ENCODE data around the gene MAPRE2. TPM values are rescaled to one million over a fixed set of nuclear protein-coding genes. Genes with fewer than 3 reads are reported as not detected.

The MAPRE2 gene
- total RNA-seq, 4 donors from 2014 or later = 22.9 to 39.2 (median 35.8) TPM

DNA sequence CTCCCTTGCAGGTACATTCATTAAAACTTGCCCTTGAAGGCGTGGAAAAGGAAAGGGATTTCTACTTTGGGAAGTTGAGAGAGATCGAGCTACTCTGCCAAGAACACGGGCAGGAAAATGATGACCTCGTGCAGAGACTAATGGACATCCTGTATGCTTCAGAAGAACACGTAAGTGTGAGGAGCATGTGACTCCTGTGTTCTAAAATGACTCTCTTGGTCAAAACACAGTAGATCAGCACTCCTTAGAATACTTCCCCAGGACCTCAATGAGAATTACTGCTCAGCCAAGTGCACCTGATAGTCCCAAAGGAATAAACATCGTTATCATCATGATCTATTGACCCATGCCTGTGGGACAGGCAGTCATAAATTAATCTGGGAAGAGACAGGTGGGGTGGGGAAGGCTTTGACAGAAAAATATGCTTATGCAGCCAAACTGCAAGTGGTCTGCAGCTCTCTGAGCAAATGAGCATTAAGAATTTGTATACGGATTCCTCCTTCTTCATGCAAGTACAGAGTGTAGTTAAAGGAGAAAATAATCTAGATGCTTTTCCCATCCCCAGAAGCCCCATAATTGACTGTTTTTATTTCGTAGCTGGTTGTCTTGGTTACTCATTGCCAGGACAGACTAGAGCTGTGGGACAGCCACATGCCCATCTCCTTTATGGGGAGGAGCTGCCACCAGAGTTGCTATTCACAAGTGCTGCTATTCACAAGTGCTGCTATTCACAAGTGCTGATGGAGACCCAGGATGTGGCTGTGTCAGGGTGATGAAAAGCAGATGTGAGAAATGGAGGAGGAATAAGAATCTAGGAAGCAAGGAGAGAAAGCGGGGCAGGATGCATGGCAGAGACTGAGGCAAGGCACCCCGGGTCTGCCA is 91.0 kb downstream of the MAPRE2 start:
- TF ChIP-seq POLR2AphosphoS5 (IDR thresholded peaks at IDR 0.05) = no peak
- no peak for TF ChIP-seq EP300 (IDR thresholded peaks at IDR 0.05)
- no peak for TF ChIP-seq CTCF (IDR thresholded peaks at IDR 0.05)
- TF ChIP-seq POLR2A (IDR thresholded peaks at IDR 0.05) = no peak
- peaks cover 0 to 19% (median 0%) of the 10 kb centered on the region in 3 donors for H3K4me1 ChIP-seq
- H3K27ac ChIP-seq = peak overlapping the region in 2 of 4 donors; percentile 20 to 34
- WGBS, 2 donors (ENCODE audit: low coverage in 1 of 2) = 62 to 78% methylated on average over 4 to 10 of the region's 10 CpGs
- H3K36me3 ChIP-seq = peaks cover 0 to 91% of the 10 kb centered on the region in 2 donors
- H3K4me3 ChIP-seq = no peak overlapping the region
- H3K9me3 ChIP-seq = no peaks in the 10 kb centered on the region
- ATAC-seq = no peak
- H3K27me3 ChIP-seq = no peaks in the 10 kb centered on the region

DNA sequence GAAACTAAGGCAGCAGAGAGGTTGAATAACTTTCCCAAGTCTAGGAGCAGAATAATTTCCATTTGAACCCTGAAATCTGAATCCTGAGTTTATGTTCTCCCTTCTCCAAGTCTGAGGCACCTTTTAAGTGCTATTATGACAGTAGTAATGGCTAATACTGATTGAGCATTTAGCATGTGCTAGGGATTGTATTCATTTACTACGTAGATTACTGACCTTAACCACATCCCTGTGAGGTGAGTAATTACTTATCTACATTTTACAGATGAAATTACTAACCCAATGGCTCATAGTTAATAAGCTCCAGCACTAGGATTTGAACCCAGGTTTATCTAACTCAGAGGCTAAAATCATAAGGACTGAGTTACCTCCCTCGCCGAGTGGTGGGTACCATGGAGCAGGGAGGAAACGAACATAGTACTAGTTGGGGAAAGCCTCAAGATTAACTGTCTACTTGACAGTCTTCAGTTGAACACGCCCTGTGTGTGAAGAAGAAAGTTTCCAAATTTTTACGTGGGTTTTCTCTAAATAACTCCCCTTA is 93.0 kb downstream of the MAPRE2 start:
- no peak for ATAC-seq
- H3K27me3 ChIP-seq = no peaks in the 10 kb centered on the region
- H3K27ac ChIP-seq = no peak overlapping the region
- H3K4me1 ChIP-seq = peaks cover 0 to 19% (median 0%) of the 10 kb centered on the region in 3 donors
- no peak for TF ChIP-seq POLR2AphosphoS5 (IDR thresholded peaks at IDR 0.05)
- no peak for TF ChIP-seq EP300 (IDR thresholded peaks at IDR 0.05)
- TF ChIP-seq POLR2A (IDR thresholded peaks at IDR 0.05) = no peak
- TF ChIP-seq CTCF (IDR thresholded peaks at IDR 0.05) = no peak
- H3K4me3 ChIP-seq = no peak overlapping the region
- no peaks in the 10 kb centered on the region for H3K9me3 ChIP-seq
- peaks cover 0 to 91% of the 10 kb centered on the region in 2 donors for H3K36me3 ChIP-seq
- 76 to 92% methylated on average over 4 to 6 of the region's 6 CpGs for WGBS, 2 donors (ENCODE audit: low coverage in 1 of 2)

GRCh38 chr18:35134791-35135531 is 93.7 kb downstream of the MAPRE2 start:
- no peak for TF ChIP-seq POLR2AphosphoS5 (IDR thresholded peaks at IDR 0.05)
- no peak for TF ChIP-seq POLR2A (IDR thresholded peaks at IDR 0.05)
- no peak for TF ChIP-seq CTCF (IDR thresholded peaks at IDR 0.05)
- TF ChIP-seq EP300 (IDR thresholded peaks at IDR 0.05) = no peak
- Histone ChIP-seq H3K27ac (no peak overlapping the region), H3K36me3 (peaks cover 0 to 91% of the 10 kb centered on the region in 2 donors), H3K4me3 (no peak overlapping the region), H3K27me3 (no peaks in the 10 kb centered on the region), H3K4me1 (peaks cover 0 to 19% (median 0%) of the 10 kb centered on the region in 3 donors), H3K9me3 (no peaks in the 10 kb centered on the region)
- WGBS, 2 donors (ENCODE audit: low coverage in 1 of 2) = 41 to 50% methylated on average over 3 of the region's 4 CpGs
- ATAC-seq = no peak

- no peak for TF ChIP-seq CTCF (IDR thresholded peaks at IDR 0.05)
- no peak for TF ChIP-seq POLR2A (IDR thresholded peaks at IDR 0.05)
- Histone ChIP-seq H3K4me3 (no peak overlapping the region), H3K27me3 (no peaks in the 10 kb centered on the region), H3K27ac (no peak overlapping the region), H3K9me3 (no peaks in the 10 kb centered on the region), H3K36me3 (peaks cover 0 to 94% of the 10 kb centered on the region in 2 donors), H3K4me1 (peaks cover 0 to 19% (median 0%) of the 10 kb centered on the region in 3 donors)
- WGBS, 2 donors (ENCODE audit: low coverage in 1 of 2) = 83 to 97% methylated on average over 1 to 3 of the region's 3 CpGs
- no peak for ATAC-seq
These were observed 95.0 kb downstream of the MAPRE2 start for GRCh38 chr18:35136248-35136647.

Data from gastroesophageal sphincter (tissue), 4 donors.